ENCODE results near the gene SNX1. TPM values are rescaled to one million over a fixed set of nuclear protein-coding genes. Genes with fewer than 3 reads are reported as not detected.
"Not testable (repeated sequence)": the region's sequence is repeated elsewhere in the genome, so short reads cannot be mapped to it uniquely, and the experiment has no call there.

SNX1 gene
- total RNA-seq = 10 to 100 TPM; 86.6 to 91.1 TPM

- ChIA-PET POLR2A (interaction anchor here (0.5 to 0.7 kb wide), 2 partner anchors 10 to 54 kb away, joined by 4 read pairs; no protein-coding TSS in a partner anchor), CTCF (interaction anchor here (1.3 kb wide), 1 partner anchor 57 kb away, joined by 3 read pairs; no protein-coding TSS in a partner anchor)
These were observed at the start of gene SNX1 for GRCh38 chr15:64095795-64096667. Gene SNX1 (plus strand): TSS chr15:64095982. CDS start chr15:64096014, 32 bp downstream.

GRCh38 chr15:64046421-64047153 is 49.2 kb upstream of the SNX1 start, which contains the start of gene DAPK2:
Gene DAPK2 (minus strand): TSS chr15:64046485. CDS start chr15:64040261, 6,224 bp downstream.
- POLR2A ChIA-PET = interaction anchor here (0.9 to 1.2 kb wide), 5 partner anchors 36 to 294 kb away, joined by 3 to 5 read pairs (median 3); partner anchors contain the start of gene CIAO2A
- CTCF ChIA-PET = interaction anchor here (0.7 to 3.0 kb wide), 19 partner anchors 11 to 339 kb away, joined by 3 to 24 read pairs (median 5); no protein-coding TSS in a partner anchor

- POLR2A ChIA-PET = no interaction called here
- CTCF ChIA-PET = no interaction called here
These were observed 46.9 kb upstream of the SNX1 start for GRCh38 chr15:64048781-64049460.

- POLR2A ChIA-PET = no interaction called here
- CTCF ChIA-PET = interaction anchor here (0.8 to 1.9 kb wide), 3 partner anchors 13 to 298 kb away, joined by 4 to 5 read pairs (median 5); no protein-coding TSS in a partner anchor
These were observed 45.3 kb upstream of the SNX1 start for GRCh38 chr15:64050281-64051092.

- POLR2A ChIA-PET = no interaction called here
These were observed 44.7 kb upstream of the SNX1 start for GRCh38 chr15:64051093-64051402.

GRCh38 chr15:64051407-64052259 is 44.1 kb upstream of the SNX1 start:
- CTCF ChIA-PET = interaction anchor here (1.9 kb wide), 1 partner anchor 106 kb away, joined by 5 read pairs; no protein-coding TSS in a partner anchor
- POLR2A ChIA-PET = no interaction called here

More at GRCh38 chr15:64051093-64051402, 44.7 kb upstream of the SNX1 start:
- CTCF ChIA-PET = interaction anchor here (1.4 to 1.9 kb wide), 2 partner anchors 13 to 106 kb away, joined by 5 read pairs; no protein-coding TSS in a partner anchor

- POLR2A ChIA-PET = no interaction called here
- CTCF ChIA-PET = no interaction called here
These were observed 42.8 kb upstream of the SNX1 start for GRCh38 chr15:64052925-64053491.

- CTCF ChIA-PET, POLR2A ChIA-PET: not testable (repeated sequence)
These were observed 42.1 kb upstream of the SNX1 start for GRCh38 chr15:64053674-64054073.

- ChIA-PET POLR2A (no interaction called here), CTCF (no interaction called here)
These were observed 37.5 kb upstream of the SNX1 start for GRCh38 chr15:64058279-64058678.

GRCh38 chr15:64059104-64059503 is 36.7 kb upstream of the SNX1 start:
- CTCF ChIA-PET, POLR2A ChIA-PET: not testable (repeated sequence)

GRCh38 chr15:64060716-64061115 is 35.1 kb upstream of the SNX1 start:
- CTCF ChIA-PET = no interaction called here
- POLR2A ChIA-PET = no interaction called here

- ChIA-PET CTCF (interaction anchor here (0.8 to 1.8 kb wide), 3 partner anchors 20 to 121 kb away, joined by 3 to 6 read pairs (median 5); partner anchors contain the start of gene DAPK2), POLR2A (no interaction called here)
These were observed 29.3 kb upstream of the SNX1 start for GRCh38 chr15:64066451-64066850.

- ChIA-PET CTCF (interaction anchor here (0.6 to 3.4 kb wide), 20 partner anchors 13 to 467 kb away, joined by 3 to 16 read pairs (median 4); partner anchors contain the start of genes CIAO2A and DAPK2), POLR2A (no interaction called here)
These were observed 28.2 kb upstream of the SNX1 start for GRCh38 chr15:64067564-64068030.

- ChIA-PET CTCF (interaction anchor here (0.6 to 3.4 kb wide), 18 partner anchors 13 to 468 kb away, joined by 3 to 16 read pairs (median 4); partner anchors contain the start of genes CIAO2A and DAPK2), POLR2A (no interaction called here)
These were observed 27.6 kb upstream of the SNX1 start for GRCh38 chr15:64068133-64068532.

- POLR2A ChIA-PET = no interaction called here
These were observed 25.7 kb upstream of the SNX1 start for GRCh38 chr15:64070106-64070505.

GRCh38 chr15:64070965-64071851 is 24.6 kb upstream of the SNX1 start:
- CTCF ChIA-PET = interaction anchor here (1.5 to 2.5 kb wide), 2 partner anchors 126 to 319 kb away, joined by 3 to 10 read pairs; no protein-coding TSS in a partner anchor
- POLR2A ChIA-PET = no interaction called here

More at GRCh38 chr15:64070106-64070505, 25.7 kb upstream of the SNX1 start:
- CTCF ChIA-PET = interaction anchor here (2.5 to 3.4 kb wide), 2 partner anchors 177 to 318 kb away, joined by 10 to 15 read pairs; no protein-coding TSS in a partner anchor

Measured in activated CD8-positive, alpha-beta memory T cell treated with anti-CD3 and anti-CD28 coated beads for 36 hours (primary cell).